ENCODE data around the gene HGFAC. TPM values are rescaled to one million over a fixed set of nuclear protein-coding genes. Genes with fewer than 3 reads are reported as not detected.

The HGFAC gene
- total and polyA plus RNA-seq, 10 of the 15 experiments (the other 5 are each of a cell fraction or from before 2014, with no cell fraction given): 0.38 TPM; not detected in 9

DNA sequence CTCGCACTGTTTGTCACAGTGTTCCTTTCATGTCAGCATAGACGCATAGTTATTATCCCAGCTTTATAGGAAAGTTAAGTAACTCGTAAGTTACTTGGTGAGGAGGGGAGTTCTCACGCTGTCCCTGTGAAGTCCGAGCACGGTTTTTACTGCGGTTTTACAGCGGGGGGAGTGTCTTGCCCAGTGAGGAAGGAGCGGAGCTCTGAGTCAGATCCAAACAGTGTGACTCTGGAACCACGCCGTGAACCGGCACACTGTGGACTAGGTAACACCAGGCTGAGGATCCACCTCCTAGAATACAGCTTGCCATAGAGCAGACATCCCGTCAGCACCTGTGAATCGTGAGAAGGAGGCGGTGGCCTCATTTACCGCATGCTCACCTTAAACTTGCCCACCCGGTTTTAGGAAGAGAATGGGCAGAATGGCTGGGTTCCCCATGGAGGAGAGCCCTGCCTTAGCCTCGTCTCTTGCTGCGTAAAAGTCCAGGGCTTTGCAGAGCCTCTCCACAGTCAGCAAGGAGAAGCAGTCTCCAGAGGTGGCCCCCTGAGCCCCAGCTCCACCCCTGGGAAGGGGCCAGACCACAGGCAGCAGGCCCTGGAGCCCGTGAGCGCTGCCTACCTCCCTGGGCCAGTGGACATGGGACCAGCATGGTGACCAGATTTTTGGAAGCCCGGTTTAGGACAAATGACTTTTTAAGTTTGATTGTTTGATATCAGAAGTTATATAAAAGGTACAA is 40.2 kb upstream of the HGFAC start:
- ChIA-PET CTCF (interaction anchor here (1.2 kb wide), 1 partner anchor 9 kb away, joined by 3 read pairs; no protein-coding TSS in a partner anchor), SMC1A (ENCODE audit: uncharacterized antibody, unreplicated experiment) (no interaction called here), RAD21 (ENCODE audit: unreplicated experiment) (no interaction called here), POLR2A (no interaction called here)
- TF ChIP-seq SIN3A (IDR thresholded peaks at IDR 0.05; ENCODE audit: low read depth, low read length) (no peak), HDAC2 (IDR thresholded peaks at IDR 0.05) (no peak), SREBF1 (IDR thresholded peaks at IDR 0.05; ENCODE audit: low read length) (no peak), FOXK2 (IDR thresholded peaks at IDR 0.05) (no peak), NR2C2 (IDR thresholded peaks at IDR 0.05; ENCODE audit: borderline replicate concordance, control insufficient read depth, insufficient read length, low read depth) (no peak), NFYB (IDR thresholded peaks at IDR 0.05; ENCODE audit: insufficient read depth, low read depth, low read length) (no peak), SMAD5 (IDR thresholded peaks at IDR 0.05; ENCODE audit: low read depth) (no peak), RB1 (IDR thresholded peaks at IDR 0.05; ENCODE audit: borderline replicate concordance) (no peak), ESRRA (IDR thresholded peaks at IDR 0.05; ENCODE audit: low read length) (no peak), SIX5 (IDR thresholded peaks at IDR 0.05; ENCODE audit: low read depth, low read length, severe bottlenecking) (no peak), HDAC6 (IDR thresholded peaks at IDR 0.05; ENCODE audit: unreplicated experiment) (no peak), SMARCA5 (IDR thresholded peaks at IDR 0.05) (no peak), IRF4 (IDR thresholded peaks at IDR 0.05; ENCODE audit: low read depth, low read length) (no peak), FOS (IDR thresholded peaks at IDR 0.05; ENCODE audit: borderline replicate concordance, extremely low read depth, insufficient read length) (no peak), ETV6 (conservative IDR thresholded peaks at IDR 0.05 in 1 of 2, IDR thresholded peaks at IDR 0.05 in 1 of 2; ENCODE audit: borderline replicate concordance in 1 of 2, low read depth in 1 of 2) (no peak), ZBED1 (IDR thresholded peaks at IDR 0.05; ENCODE audit: borderline replicate concordance) (no peak)
- TF ChIP-seq, protein P1, sequence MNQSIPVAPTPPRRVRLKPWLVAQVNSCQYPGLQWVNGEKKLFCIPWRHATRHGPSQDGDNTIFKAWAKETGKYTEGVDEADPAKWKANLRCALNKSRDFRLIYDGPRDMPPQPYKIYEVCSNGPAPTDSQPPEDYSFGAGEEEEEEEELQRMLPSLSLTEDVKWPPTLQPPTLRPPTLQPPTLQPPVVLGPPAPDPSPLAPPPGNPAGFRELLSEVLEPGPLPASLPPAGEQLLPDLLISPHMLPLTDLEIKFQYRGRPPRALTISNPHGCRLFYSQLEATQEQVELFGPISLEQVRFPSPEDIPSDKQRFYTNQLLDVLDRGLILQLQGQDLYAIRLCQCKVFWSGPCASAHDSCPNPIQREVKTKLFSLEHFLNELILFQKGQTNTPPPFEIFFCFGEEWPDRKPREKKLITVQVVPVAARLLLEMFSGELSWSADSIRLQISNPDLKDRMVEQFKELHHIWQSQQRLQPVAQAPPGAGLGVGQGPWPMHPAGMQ (IDR thresholded peaks at IDR 0.05; ENCODE audit: borderline replicate concordance): no peak
- TF ChIP-seq, protein P2, sequence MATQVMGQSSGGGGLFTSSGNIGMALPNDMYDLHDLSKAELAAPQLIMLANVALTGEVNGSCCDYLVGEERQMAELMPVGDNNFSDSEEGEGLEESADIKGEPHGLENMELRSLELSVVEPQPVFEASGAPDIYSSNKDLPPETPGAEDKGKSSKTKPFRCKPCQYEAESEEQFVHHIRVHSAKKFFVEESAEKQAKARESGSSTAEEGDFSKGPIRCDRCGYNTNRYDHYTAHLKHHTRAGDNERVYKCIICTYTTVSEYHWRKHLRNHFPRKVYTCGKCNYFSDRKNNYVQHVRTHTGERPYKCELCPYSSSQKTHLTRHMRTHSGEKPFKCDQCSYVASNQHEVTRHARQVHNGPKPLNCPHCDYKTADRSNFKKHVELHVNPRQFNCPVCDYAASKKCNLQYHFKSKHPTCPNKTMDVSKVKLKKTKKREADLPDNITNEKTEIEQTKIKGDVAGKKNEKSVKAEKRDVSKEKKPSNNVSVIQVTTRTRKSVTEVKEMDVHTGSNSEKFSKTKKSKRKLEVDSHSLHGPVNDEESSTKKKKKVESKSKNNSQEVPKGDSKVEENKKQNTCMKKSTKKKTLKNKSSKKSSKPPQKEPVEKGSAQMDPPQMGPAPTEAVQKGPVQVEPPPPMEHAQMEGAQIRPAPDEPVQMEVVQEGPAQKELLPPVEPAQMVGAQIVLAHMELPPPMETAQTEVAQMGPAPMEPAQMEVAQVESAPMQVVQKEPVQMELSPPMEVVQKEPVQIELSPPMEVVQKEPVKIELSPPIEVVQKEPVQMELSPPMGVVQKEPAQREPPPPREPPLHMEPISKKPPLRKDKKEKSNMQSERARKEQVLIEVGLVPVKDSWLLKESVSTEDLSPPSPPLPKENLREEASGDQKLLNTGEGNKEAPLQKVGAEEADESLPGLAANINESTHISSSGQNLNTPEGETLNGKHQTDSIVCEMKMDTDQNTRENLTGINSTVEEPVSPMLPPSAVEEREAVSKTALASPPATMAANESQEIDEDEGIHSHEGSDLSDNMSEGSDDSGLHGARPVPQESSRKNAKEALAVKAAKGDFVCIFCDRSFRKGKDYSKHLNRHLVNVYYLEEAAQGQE (IDR thresholded peaks at IDR 0.05; ENCODE audit: low read depth, low read length): no peak
- TF ChIP-seq, protein P3, sequence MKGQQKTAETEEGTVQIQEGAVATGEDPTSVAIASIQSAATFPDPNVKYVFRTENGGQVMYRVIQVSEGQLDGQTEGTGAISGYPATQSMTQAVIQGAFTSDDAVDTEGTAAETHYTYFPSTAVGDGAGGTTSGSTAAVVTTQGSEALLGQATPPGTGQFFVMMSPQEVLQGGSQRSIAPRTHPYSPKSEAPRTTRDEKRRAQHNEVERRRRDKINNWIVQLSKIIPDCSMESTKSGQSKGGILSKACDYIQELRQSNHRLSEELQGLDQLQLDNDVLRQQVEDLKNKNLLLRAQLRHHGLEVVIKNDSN (IDR thresholded peaks at IDR 0.05; ENCODE audit: borderline replicate concordance, extremely low read length, insufficient read depth, low read depth, low read length): no peak
- in situ Hi-C loops (cut with MboI): no loop called here
- Histone ChIP-seq H3K4me3 (no peak overlapping the region), H3K4me1 (ENCODE audit: control insufficient read depth, insufficient read depth, low read length) (no peaks in the 10 kb centered on the region), H3K79me2 (ENCODE audit: control insufficient read depth, insufficient read depth, low read length) (no peaks in the 10 kb centered on the region), H3K36me3 (ENCODE audit: control insufficient read depth in 2 of 2, insufficient read depth in 2 of 2, low read length in 1 of 2) (no peaks in the 10 kb centered on the region), H4K20me1 (ENCODE audit: control insufficient read depth, insufficient read depth) (no peaks in the 10 kb centered on the region), H3K27me3 (replicated peaks in 1 of 2; ENCODE audit: control insufficient read depth in 2 of 2, insufficient read depth in 2 of 2, low read length in 1 of 2) (no peaks in the 10 kb centered on the region), H3K9ac (ENCODE audit: control insufficient read depth, insufficient read depth, low read length) (no peak overlapping the region), H3K4me2 (ENCODE audit: control insufficient read depth, insufficient read depth) (no peak overlapping the region), H2AFZ (ENCODE audit: control insufficient read depth, low read depth, low read length) (no peak overlapping the region), H3K27ac (ENCODE audit: control insufficient read depth, insufficient read depth) (no peak overlapping the region), H3K9me3 (replicated peaks; ENCODE audit: control insufficient read depth, insufficient read depth, low read length) (no peaks in the 10 kb centered on the region; the same call in 2 of the 3 replicates)
- no peak for DNase-seq (ENCODE audit: low read depth, low spot score)
- intact Hi-C loops (cut with micrococcal nuclease; ENCODE audit: unreplicated experiment): no loop called here
- ATAC-seq: no peak
- no peak for FAIRE-seq
- BruUV-seq (replicated peaks): no TSS peak
- WGBS (ENCODE audit: insufficient coverage, insufficient replicate concordance, low lambda C conversion rate, missing lambda C conversion rate): 57% methylated on average over 22 of the region's 22 CpGs

All from GM12878 (cell line).